ENCODE data around the gene CDH18.

The CDH18 gene

GRCh38 chr5:19902316-19902934 is 85.6 kb downstream of the CDH18 start:
- in situ Hi-C loops (cut with MboI; ENCODE audit: low sequenced_read_pairs, unreplicated experiment), result no loop called here
- DNase-seq (ENCODE audit: low spot score), result no peak

GRCh38 chr5:19900269-19900668 is 87.7 kb downstream of the CDH18 start:
- in situ Hi-C loops (cut with MboI; ENCODE audit: low sequenced_read_pairs, unreplicated experiment), result no loop called here
- TF ChIP-seq CTCF (IDR thresholded peaks at IDR 0.05; ENCODE audit: borderline replicate concordance, control extremely low read depth, extremely low read depth, insufficient read depth, missing control alignments), result no peak
- no peak for DNase-seq (ENCODE audit: low spot score)

More at GRCh38 chr5:19902316-19902934, 85.6 kb downstream of the CDH18 start:
- TF ChIP-seq CTCF (IDR thresholded peaks at IDR 0.05; ENCODE audit: borderline replicate concordance, control extremely low read depth, extremely low read depth, insufficient read depth, missing control alignments), result no peak

- TF ChIP-seq CTCF (IDR thresholded peaks at IDR 0.05; ENCODE audit: borderline replicate concordance, control extremely low read depth, extremely low read depth, insufficient read depth, missing control alignments), result no peak
- in situ Hi-C loops (cut with MboI; ENCODE audit: low sequenced_read_pairs, unreplicated experiment), result no loop called here
- DNase-seq (ENCODE audit: low spot score), result no peak
Observed at GRCh38 chr5:19891658-19892057, 96.3 kb downstream of the CDH18 start.

GRCh38 chr5:19886123-19886917 is 101.7 kb downstream of the CDH18 start:
- in situ Hi-C loops (cut with MboI; ENCODE audit: low sequenced_read_pairs, unreplicated experiment), result no loop called here
- no peak for TF ChIP-seq CTCF (IDR thresholded peaks at IDR 0.05; ENCODE audit: borderline replicate concordance, control extremely low read depth, extremely low read depth, insufficient read depth, missing control alignments)
- DNase-seq (ENCODE audit: low spot score), result no peak

GRCh38 chr5:19885040-19885824 is 102.8 kb downstream of the CDH18 start:
- no peak for TF ChIP-seq CTCF (IDR thresholded peaks at IDR 0.05; ENCODE audit: borderline replicate concordance, control extremely low read depth, extremely low read depth, insufficient read depth, missing control alignments)
- no peak for DNase-seq (ENCODE audit: low spot score)
- in situ Hi-C loops (cut with MboI; ENCODE audit: low sequenced_read_pairs, unreplicated experiment), result no loop called here

- DNase-seq (ENCODE audit: low spot score), result no peak
- in situ Hi-C loops (cut with MboI; ENCODE audit: low sequenced_read_pairs, unreplicated experiment), result no loop called here
- no peak for TF ChIP-seq CTCF (IDR thresholded peaks at IDR 0.05; ENCODE audit: borderline replicate concordance, control extremely low read depth, extremely low read depth, insufficient read depth, missing control alignments)
Observed at GRCh38 chr5:19880859-19881436, 107.1 kb downstream of the CDH18 start.
